Breast epithelium (tissue), 4 donors: ENCODE results near the gene MICALL2. TPM values are rescaled to one million over a fixed set of nuclear protein-coding genes. Genes with fewer than 3 reads are reported as not detected.

Source experiments
- DNase-seq, 2 donors: peaks; one replicate each; pipeline ENCODE4 v3.0.0-alpha.2; 2019; ENCODE audit warnings: low spot score in 2 of 2
- H3K27ac ChIP-seq, 2 donors: fragments of 200-600 bp; sonication (generic) in 1 of 2; one replicate each; pipeline ENCODE4 v1.5.1; 2016 to 2019; ENCODE audit warnings: mild to moderate bottlenecking in 1 of 2
- H3K27me3 ChIP-seq, 2 donors: fragments of 200-600 bp; sonication (generic) in 1 of 2; one replicate each; pipeline versions ENCODE4 v1.5.1 to v1.6.0; 2017 to 2019; ENCODE audit warnings: control low read depth in 1 of 2, mild to moderate bottlenecking in 1 of 2
- H3K36me3 ChIP-seq: fragments of 200-600 bp; one replicate; pipeline ENCODE4 v1.5.1; 2019
- H3K4me1 ChIP-seq, 2 donors: fragments of 200-600 bp; sonication (generic); one replicate each; pipeline ENCODE4 v1.5.1; 2016 to 2019; ENCODE audit warnings: control low read depth in 1 of 2
- H3K4me3 ChIP-seq, 3 donors: fragments of 200-600 bp; sonication (generic); 1 replicate in 2 of 3; 2 replicates in 1 of 3; pipeline ENCODE4 v1.5.1; 2016 to 2019; ENCODE audit warnings: mild to moderate bottlenecking in 3 of 3, moderate library complexity in 2 of 3
- H3K9me3 ChIP-seq, 2 donors: fragments of 200-600 bp; sonication (generic) in 1 of 2; one replicate each; pipeline ENCODE4 v1.5.1; 2016 to 2019; ENCODE audit warnings: control low read depth in 1 of 2
- POLR2A ChIP-seq: fragments of 450-650 bp; IDR thresholded peaks from one replicate; pipeline ENCODE4 v1.6.1; 2016; ENCODE audit warnings: antibody characterized with exemption, mild to moderate bottlenecking, moderate library complexity
- POLR2AphosphoS5 ChIP-seq, 3 donors: sonication (generic); formaldehyde crosslinking; IDR thresholded peaks; one replicate each; pipeline ENCODE4 v1.6.1; 2017; ENCODE audit warnings: antibody characterized with exemption in 3 of 3
- intact Hi-C: fragments of 100-400 bp; cut with DNase I; formaldehyde crosslinking; loops from one replicate; pipeline ENCODE4 v1.15.1; 2023; ENCODE audit warnings: low total_unique reads
- total RNA-seq, 3 donors: library from RNA; depleted of rRNA; stranded (reverse); fragments of >200 nt; gene quantifications; one replicate each; pipeline ENCODE4 v1.1.0, GENCODE V29; 2016
- TF ChIP-seq, protein P1 (sequence below), 3 donors: fragments of 450-650 bp; IDR thresholded peaks; one replicate each; pipeline ENCODE4 v1.5.1; 2016 to 2017; ENCODE audit warnings: antibody characterized with exemption in 3 of 3, mild to moderate bottlenecking in 3 of 3, moderate library complexity in 3 of 3

The MICALL2 gene
- total RNA-seq, 3 donors from 2014 or later, result 4.0 to 20.0 (median 15.8) TPM

DNA sequence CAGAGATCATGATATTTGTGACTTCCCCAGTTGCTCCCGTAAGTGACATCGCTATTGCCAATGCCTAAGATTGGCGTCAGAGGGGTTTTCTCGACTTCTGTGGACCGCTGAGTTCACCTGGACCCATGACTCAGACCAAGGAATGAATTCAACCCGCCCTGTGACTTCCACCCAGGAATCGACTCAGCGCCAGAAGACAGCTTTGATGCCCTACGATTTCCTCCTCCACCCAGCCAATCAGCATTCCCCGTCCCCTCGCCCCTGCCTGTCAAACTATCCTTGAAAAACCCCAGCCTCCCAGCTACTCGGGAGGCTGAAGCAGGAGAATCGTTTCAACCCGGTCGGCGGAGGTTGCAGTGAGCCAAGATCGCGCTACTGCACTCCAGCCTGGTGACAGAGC lies 58.3 kb downstream of the MICALL2 start:
- H3K9me3 ChIP-seq, result peaks cover 10 to 14% of the 10 kb centered on the region in 2 donors
- no peak for DNase-seq
- H3K4me3 ChIP-seq, result no peak overlapping the region
- no peak overlapping the region for H3K27ac ChIP-seq
- no peak for TF ChIP-seq POLR2AphosphoS5 (IDR thresholded peaks at IDR 0.05)
- TF ChIP-seq, protein P1, sequence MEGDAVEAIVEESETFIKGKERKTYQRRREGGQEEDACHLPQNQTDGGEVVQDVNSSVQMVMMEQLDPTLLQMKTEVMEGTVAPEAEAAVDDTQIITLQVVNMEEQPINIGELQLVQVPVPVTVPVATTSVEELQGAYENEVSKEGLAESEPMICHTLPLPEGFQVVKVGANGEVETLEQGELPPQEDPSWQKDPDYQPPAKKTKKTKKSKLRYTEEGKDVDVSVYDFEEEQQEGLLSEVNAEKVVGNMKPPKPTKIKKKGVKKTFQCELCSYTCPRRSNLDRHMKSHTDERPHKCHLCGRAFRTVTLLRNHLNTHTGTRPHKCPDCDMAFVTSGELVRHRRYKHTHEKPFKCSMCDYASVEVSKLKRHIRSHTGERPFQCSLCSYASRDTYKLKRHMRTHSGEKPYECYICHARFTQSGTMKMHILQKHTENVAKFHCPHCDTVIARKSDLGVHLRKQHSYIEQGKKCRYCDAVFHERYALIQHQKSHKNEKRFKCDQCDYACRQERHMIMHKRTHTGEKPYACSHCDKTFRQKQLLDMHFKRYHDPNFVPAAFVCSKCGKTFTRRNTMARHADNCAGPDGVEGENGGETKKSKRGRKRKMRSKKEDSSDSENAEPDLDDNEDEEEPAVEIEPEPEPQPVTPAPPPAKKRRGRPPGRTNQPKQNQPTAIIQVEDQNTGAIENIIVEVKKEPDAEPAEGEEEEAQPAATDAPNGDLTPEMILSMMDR (IDR thresholded peaks at IDR 0.05), result no peak
- TF ChIP-seq POLR2A, result no peak
- H3K4me1 ChIP-seq, result no peaks in the 10 kb centered on the region
- H3K27me3 ChIP-seq, result peaks cover 0 to 73% of the 10 kb centered on the region in 2 donors
- no peaks in the 10 kb centered on the region for H3K36me3 ChIP-seq
- intact Hi-C loops, result no loop called here

- Histone ChIP-seq H3K4me3 (no peak overlapping the region), H3K27me3 (peaks cover 0 to 73% of the 10 kb centered on the region in 2 donors), H3K36me3 (no peaks in the 10 kb centered on the region), H3K27ac (no peak overlapping the region), H3K9me3 (peaks cover 11 to 18% of the 10 kb centered on the region in 2 donors), H3K4me1 (no peaks in the 10 kb centered on the region)
- intact Hi-C loops, result no loop called here
- TF ChIP-seq POLR2AphosphoS5 (IDR thresholded peaks at IDR 0.05) (no peak), POLR2A (no peak)
- TF ChIP-seq, protein P1 (IDR thresholded peaks at IDR 0.05), result no peak
- DNase-seq, result no peak
Observed at GRCh38 chr7:1400371-1400770, 58.9 kb downstream of the MICALL2 start.

DNA sequence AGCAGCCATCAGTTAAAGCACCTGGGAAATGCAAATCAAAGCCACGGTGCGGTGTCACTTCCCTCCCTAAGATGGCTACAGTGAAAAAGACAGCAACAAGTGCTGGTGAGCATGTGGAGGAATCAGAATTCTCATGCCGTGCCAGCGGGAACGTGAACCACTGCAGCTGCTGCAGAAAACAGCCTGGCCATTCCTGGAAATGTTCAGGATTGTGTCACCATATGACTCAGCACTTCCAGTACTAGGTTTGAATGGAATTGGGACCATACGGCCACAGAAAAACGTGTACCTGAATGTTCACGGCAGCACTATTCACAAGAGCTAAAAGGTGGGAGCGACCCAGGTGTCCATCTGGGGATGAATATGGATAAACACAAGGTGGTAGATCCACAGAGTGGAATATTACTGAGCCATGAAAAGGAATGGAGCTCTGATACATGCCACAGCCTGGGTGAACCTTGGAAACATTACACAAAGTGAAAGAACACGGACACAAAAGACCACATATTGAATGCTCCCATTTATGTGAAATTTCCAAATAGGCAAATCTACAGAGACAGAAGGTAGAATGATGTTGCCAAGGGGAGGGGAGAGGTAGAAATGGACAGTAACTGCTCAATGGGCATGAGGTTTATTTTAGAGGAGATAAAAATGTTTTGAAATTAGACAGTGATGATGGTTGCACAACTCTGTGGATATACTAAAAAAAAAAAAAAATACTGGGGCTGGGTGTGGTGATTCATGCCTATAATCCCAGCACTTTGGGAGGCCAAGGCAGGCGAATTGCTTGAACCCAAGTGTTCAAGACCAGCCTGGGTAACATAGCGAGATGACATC lies 61.6 kb downstream of the MICALL2 start:
- Histone ChIP-seq H3K4me1 (no peaks in the 10 kb centered on the region), H3K27ac (no peak overlapping the region), H3K36me3 (no peaks in the 10 kb centered on the region), H3K9me3 (peaks cover 26 to 36% of the 10 kb centered on the region in 2 donors), H3K4me3 (no peak overlapping the region), H3K27me3 (peaks cover 0 to 70% of the 10 kb centered on the region in 2 donors)
- no peak for TF ChIP-seq POLR2AphosphoS5 (IDR thresholded peaks at IDR 0.05)
- TF ChIP-seq, protein P1 (IDR thresholded peaks at IDR 0.05), result no peak
- TF ChIP-seq POLR2A, result no peak
- no peak for DNase-seq
- intact Hi-C loops, result no loop called here

GRCh38 chr7:1396195-1396594 lies 63.1 kb downstream of the MICALL2 start:
- DNase-seq, result no peak
- H3K36me3 ChIP-seq, result no peaks in the 10 kb centered on the region
- intact Hi-C loops, result no loop called here
- H3K27ac ChIP-seq, result no peak overlapping the region
- no peaks in the 10 kb centered on the region for H3K4me1 ChIP-seq
- H3K4me3 ChIP-seq, result no peak overlapping the region
- TF ChIP-seq POLR2AphosphoS5 (IDR thresholded peaks at IDR 0.05) (no peak), POLR2A (no peak)
- TF ChIP-seq, protein P1 (IDR thresholded peaks at IDR 0.05), result no peak
- peaks cover 0 to 55% of the 10 kb centered on the region in 2 donors for H3K27me3 ChIP-seq
- peaks cover 25 to 32% of the 10 kb centered on the region in 2 donors for H3K9me3 ChIP-seq
